ENCODE results near the gene PNLIPRP2.

The PNLIPRP2 gene

GRCh38 chr10:116620423-116621400, at the start of gene PNLIPRP2:
PNLIPRP2 (plus strand) TSS chr10:116620953.
- Histone ChIP-seq H3K4me1 (ENCODE audit: control insufficient read depth, insufficient read depth, low read length) (no peaks in the 10 kb centered on the region), H3K27ac (ENCODE audit: low read length) (no peak within 1 kb of the TSS), H3K4me3 (ENCODE audit: low read length) (no peak within 1 kb of the TSS), H3K9me3 (ENCODE audit: control insufficient read depth, insufficient read depth, low read length) (no peaks in the 10 kb centered on the region), H3K27me3 (ENCODE audit: control insufficient read depth, insufficient read depth, low read length) (no peaks in the 10 kb centered on the region), H3K36me3 (ENCODE audit: control insufficient read depth, insufficient read depth, low read length) (no peaks in the 10 kb centered on the region)
- DNase-seq (ENCODE audit: low read depth, low spot score) = no peak
- no CpG with 5 or more reads among the region's 20 CpGs for WGBS (ENCODE audit: insufficient coverage, insufficient read length)

GRCh38 chr10:116574797-116575196, 46.0 kb upstream of the PNLIPRP2 start:
- no peaks in the 10 kb centered on the region for H3K27me3 ChIP-seq (ENCODE audit: control insufficient read depth, insufficient read depth, low read length)
- H3K36me3 ChIP-seq (ENCODE audit: control insufficient read depth, insufficient read depth, low read length) = no peaks in the 10 kb centered on the region
- WGBS (ENCODE audit: insufficient coverage, insufficient read length) = no CpG with 5 or more reads among the region's 3 CpGs
- H3K4me3 ChIP-seq (ENCODE audit: low read length) = no peak overlapping the region
- H3K4me1 ChIP-seq (ENCODE audit: control insufficient read depth, insufficient read depth, low read length) = no peaks in the 10 kb centered on the region
- H3K27ac ChIP-seq (ENCODE audit: low read length) = no peak overlapping the region
- DNase-seq (ENCODE audit: low read depth, low spot score) = no peak
- no peaks in the 10 kb centered on the region for H3K9me3 ChIP-seq (ENCODE audit: control insufficient read depth, insufficient read depth, low read length)

- no peaks in the 10 kb centered on the region for H3K4me1 ChIP-seq (ENCODE audit: control insufficient read depth, insufficient read depth, low read length)
- H3K27ac ChIP-seq (ENCODE audit: low read length) = no peak overlapping the region
- no peaks in the 10 kb centered on the region for H3K36me3 ChIP-seq (ENCODE audit: control insufficient read depth, insufficient read depth, low read length)
- no peak overlapping the region for H3K4me3 ChIP-seq (ENCODE audit: low read length)
- H3K9me3 ChIP-seq (ENCODE audit: control insufficient read depth, insufficient read depth, low read length) = no peaks in the 10 kb centered on the region
- DNase-seq (ENCODE audit: low read depth, low spot score) = no peak
- WGBS (ENCODE audit: insufficient coverage, insufficient read length) = no CpG with 5 or more reads among the region's 8 CpGs
- H3K27me3 ChIP-seq (ENCODE audit: control insufficient read depth, insufficient read depth, low read length) = no peaks in the 10 kb centered on the region
Measured at GRCh38 chr10:116587878-116588591, 32.7 kb upstream of the PNLIPRP2 start.

GRCh38 chr10:116588995-116589394, 31.8 kb upstream of the PNLIPRP2 start:
- no CpG with 5 or more reads among the region's 2 CpGs for WGBS (ENCODE audit: insufficient coverage, insufficient read length)
- Histone ChIP-seq H3K4me1 (ENCODE audit: control insufficient read depth, insufficient read depth, low read length) (no peaks in the 10 kb centered on the region), H3K27me3 (ENCODE audit: control insufficient read depth, insufficient read depth, low read length) (no peaks in the 10 kb centered on the region), H3K4me3 (ENCODE audit: low read length) (no peak overlapping the region), H3K27ac (ENCODE audit: low read length) (no peak overlapping the region), H3K9me3 (ENCODE audit: control insufficient read depth, insufficient read depth, low read length) (no peaks in the 10 kb centered on the region), H3K36me3 (ENCODE audit: control insufficient read depth, insufficient read depth, low read length) (no peaks in the 10 kb centered on the region)
- DNase-seq (ENCODE audit: low read depth, low spot score) = no peak

GRCh38 chr10:116589926-116590325, 30.8 kb upstream of the PNLIPRP2 start:
- Histone ChIP-seq H3K27ac (ENCODE audit: low read length) (no peak overlapping the region), H3K4me1 (ENCODE audit: control insufficient read depth, insufficient read depth, low read length) (no peaks in the 10 kb centered on the region), H3K9me3 (ENCODE audit: control insufficient read depth, insufficient read depth, low read length) (no peaks in the 10 kb centered on the region), H3K27me3 (ENCODE audit: control insufficient read depth, insufficient read depth, low read length) (no peaks in the 10 kb centered on the region), H3K36me3 (ENCODE audit: control insufficient read depth, insufficient read depth, low read length) (no peaks in the 10 kb centered on the region), H3K4me3 (ENCODE audit: low read length) (no peak overlapping the region)
- DNase-seq (ENCODE audit: low read depth, low spot score) = no peak
- no CpG with 5 or more reads among the region's 2 CpGs for WGBS (ENCODE audit: insufficient coverage, insufficient read length)

- no CpG with 5 or more reads among the region's 9 CpGs for WGBS (ENCODE audit: insufficient coverage, insufficient read length)
- no peak for DNase-seq (ENCODE audit: low read depth, low spot score)
Measured at GRCh38 chr10:116590590-116591444, 29.9 kb upstream of the PNLIPRP2 start, which contains the start of gene PNLIPRP1. PNLIPRP1 (plus strand) TSS chr10:116590959; CDS start chr10:116591130, 171 bp downstream.

GRCh38 chr10:116593139-116593740, 27.5 kb upstream of the PNLIPRP2 start:
- Histone ChIP-seq H3K4me3 (ENCODE audit: low read length) (no peak overlapping the region), H3K36me3 (ENCODE audit: control insufficient read depth, insufficient read depth, low read length) (no peaks in the 10 kb centered on the region), H3K27ac (ENCODE audit: low read length) (no peak overlapping the region), H3K27me3 (ENCODE audit: control insufficient read depth, insufficient read depth, low read length) (no peaks in the 10 kb centered on the region), H3K9me3 (ENCODE audit: control insufficient read depth, insufficient read depth, low read length) (no peaks in the 10 kb centered on the region), H3K4me1 (ENCODE audit: control insufficient read depth, insufficient read depth, low read length) (peaks cover 2% of the 10 kb centered on the region; the same call in 1 of the 2 replicates)
- DNase-seq (ENCODE audit: low read depth, low spot score) = no peak
- no CpG with 5 or more reads among the region's 5 CpGs for WGBS (ENCODE audit: insufficient coverage, insufficient read length)

More at GRCh38 chr10:116590590-116591444, 29.9 kb upstream of the PNLIPRP2 start, which contains the start of gene PNLIPRP1:
- no peak within 1 kb of the TSS for H3K4me3 ChIP-seq (ENCODE audit: low read length)
- no peaks in the 10 kb centered on the region for H3K36me3 ChIP-seq (ENCODE audit: control insufficient read depth, insufficient read depth, low read length)
- no peaks in the 10 kb centered on the region for H3K4me1 ChIP-seq (ENCODE audit: control insufficient read depth, insufficient read depth, low read length)
- H3K27me3 ChIP-seq (ENCODE audit: control insufficient read depth, insufficient read depth, low read length) = no peaks in the 10 kb centered on the region
- H3K27ac ChIP-seq (ENCODE audit: low read length) = no peak within 1 kb of the TSS
- H3K9me3 ChIP-seq (ENCODE audit: control insufficient read depth, insufficient read depth, low read length) = no peaks in the 10 kb centered on the region

GRCh38 chr10:116594525-116595035, 26.2 kb upstream of the PNLIPRP2 start:
- no peak for DNase-seq (ENCODE audit: low read depth, low spot score)
- Histone ChIP-seq H3K27ac (ENCODE audit: low read length) (no peak overlapping the region), H3K9me3 (ENCODE audit: control insufficient read depth, insufficient read depth, low read length) (no peaks in the 10 kb centered on the region), H3K4me1 (ENCODE audit: control insufficient read depth, insufficient read depth, low read length) (peaks cover 2% of the 10 kb centered on the region; the same call in 1 of the 2 replicates), H3K36me3 (ENCODE audit: control insufficient read depth, insufficient read depth, low read length) (no peaks in the 10 kb centered on the region), H3K4me3 (ENCODE audit: low read length) (no peak overlapping the region), H3K27me3 (ENCODE audit: control insufficient read depth, insufficient read depth, low read length) (no peaks in the 10 kb centered on the region)
- WGBS (ENCODE audit: insufficient coverage, insufficient read length) = no CpG with 5 or more reads among the region's 7 CpGs

GRCh38 chr10:116596062-116596461, 24.7 kb upstream of the PNLIPRP2 start:
- WGBS (ENCODE audit: insufficient coverage, insufficient read length) = no CpG with 5 or more reads among the region's 2 CpGs
- no peak overlapping the region for H3K27ac ChIP-seq (ENCODE audit: low read length)
- H3K4me1 ChIP-seq (ENCODE audit: control insufficient read depth, insufficient read depth, low read length) = peaks cover 2% of the 10 kb centered on the region; the same call in 1 of the 2 replicates
- no peak overlapping the region for H3K4me3 ChIP-seq (ENCODE audit: low read length)
- no peaks in the 10 kb centered on the region for H3K36me3 ChIP-seq (ENCODE audit: control insufficient read depth, insufficient read depth, low read length)
- no peak for DNase-seq (ENCODE audit: low read depth, low spot score)
- H3K27me3 ChIP-seq (ENCODE audit: control insufficient read depth, insufficient read depth, low read length) = no peaks in the 10 kb centered on the region
- H3K9me3 ChIP-seq (ENCODE audit: control insufficient read depth, insufficient read depth, low read length) = no peaks in the 10 kb centered on the region

Data from iPS DF 6.9 (cell line).